Measurements from ENCODE around the gene SRBD1.
"Not testable (repeated sequence)": the region's sequence is repeated elsewhere in the genome, so short reads cannot be mapped to it uniquely, and the experiment has no call there.

The SRBD1 gene

GRCh38 chr2:45460825-45461224, 150.2 kb downstream of the SRBD1 start:
- DNase-seq, result no peak

- DNase-seq, result no peak
Measured at GRCh38 chr2:45459860-45460259, 151.2 kb downstream of the SRBD1 start.

- DNase-seq, result peak; percentile 63 to 70
Measured at GRCh38 chr2:45458909-45459563, 152.0 kb downstream of the SRBD1 start.

- DNase-seq, result no peak
Measured at GRCh38 chr2:45457211-45457945, 153.7 kb downstream of the SRBD1 start.

GRCh38 chr2:45452866-45453265, 158.2 kb downstream of the SRBD1 start:
- no peak for DNase-seq

- no peak for DNase-seq
Measured at GRCh38 chr2:45450634-45451033, 160.4 kb downstream of the SRBD1 start.

- DNase-seq, result no peak
Measured at GRCh38 chr2:45448217-45448616, 162.8 kb downstream of the SRBD1 start.

- DNase-seq, result no peak
Measured at GRCh38 chr2:45446016-45446415, 165.1 kb downstream of the SRBD1 start.

- DNase-seq, result no peak
Measured at GRCh38 chr2:45445037-45445436, 166.0 kb downstream of the SRBD1 start.

- no peak for DNase-seq
Measured at GRCh38 chr2:45443012-45443411, 168.1 kb downstream of the SRBD1 start.

GRCh38 chr2:45442026-45442425, 169.0 kb downstream of the SRBD1 start:
- DNase-seq, result no peak

- DNase-seq, result no peak
Measured at GRCh38 chr2:45441571-45441970, 169.5 kb downstream of the SRBD1 start.

GRCh38 chr2:45439788-45440773, 171.0 kb downstream of the SRBD1 start:
- no peak for DNase-seq

GRCh38 chr2:45438872-45439665, 172.0 kb downstream of the SRBD1 start:
- no peak for DNase-seq

- DNase-seq, result no peak
Measured at GRCh38 chr2:45436456-45436855, 174.6 kb downstream of the SRBD1 start.

GRCh38 chr2:45435316-45435715, 175.8 kb downstream of the SRBD1 start:
- no peak for DNase-seq

- no peak for DNase-seq
Measured at GRCh38 chr2:45433363-45433762, 177.7 kb downstream of the SRBD1 start.

- DNase-seq, result no peak
Measured at GRCh38 chr2:45432406-45432805, 178.7 kb downstream of the SRBD1 start.

- DNase-seq, result not testable (repeated sequence)
Measured at GRCh38 chr2:45426025-45426424, 185.0 kb downstream of the SRBD1 start.

GRCh38 chr2:45422921-45423320, 188.1 kb downstream of the SRBD1 start:
- DNase-seq, result no peak

- DNase-seq, result no peak
Measured at GRCh38 chr2:45418532-45418931, 192.5 kb downstream of the SRBD1 start.

GRCh38 chr2:45415534-45416123, 195.4 kb downstream of the SRBD1 start:
- DNase-seq, result no peak

Measured in Kasumi-1 (cell line).